D721Med (cell line): ENCODE results near the gene GRIP2.
A peak's percentile ranks its signal among the peaks of the same experiment; 100 is the strongest.

Experiments used
- DNase-seq: peaks from one replicate; pipeline ENCODE4 v3.0.0; 2011; ENCODE audit warnings: low spot score; ENCODE audit not compliant: insufficient read length
- FAIRE-seq: peaks from 2 replicates; lab custom pipeline; 2011; peaks lifted over from hg19 to GRCh38; lab: Jason Lieb, UNC
- CTCF ChIP-seq: IDR thresholded peaks from 2 replicates; pipeline ENCODE4 v1.5.1; 2012; ENCODE audit warnings: mild to moderate bottlenecking, control low read depth; ENCODE audit not compliant: insufficient read depth; ENCODE audit errors: missing control alignments

GRIP2 gene

GRCh38 chr3:14466179-14466903 is 73.8 kb downstream of the GRIP2 start:
- FAIRE-seq (no peak), DNase-seq (no peak)
- TF ChIP-seq CTCF: no peak

- no peak for DNase-seq
- FAIRE-seq: no peak
- TF ChIP-seq CTCF: no peak
Observed at GRCh38 chr3:14465425-14465824, 74.7 kb downstream of the GRIP2 start.

GRCh38 chr3:14464521-14464920 is 75.6 kb downstream of the GRIP2 start:
- TF ChIP-seq CTCF: no peak
- no peak for DNase-seq
- no peak for FAIRE-seq

- FAIRE-seq (no peak), DNase-seq (no peak)
- TF ChIP-seq CTCF: no peak
Observed at GRCh38 chr3:14464141-14464465, 76.0 kb downstream of the GRIP2 start.

GRCh38 chr3:14463330-14464140 is 76.6 kb downstream of the GRIP2 start:
- FAIRE-seq (no peak), DNase-seq (no peak)
- TF ChIP-seq CTCF: no peak

GRCh38 chr3:14462738-14463137 is 77.4 kb downstream of the GRIP2 start:
- TF ChIP-seq CTCF: no peak
- DNase-seq (no peak), FAIRE-seq (no peak)

- TF ChIP-seq CTCF: peak; percentile 53
- DNase-seq: no peak
- FAIRE-seq: no peak
Observed at GRCh38 chr3:14461748-14462324, 78.3 kb downstream of the GRIP2 start.
